Inflammatory macrophage treated with lipopolysaccharide for 1 hour (primary cell): ENCODE results near the gene CDC42.

Experiments
- DNase-seq, 2 donors: peaks; one replicate each; pipeline ENCODE4 v3.0.0-alpha.2; 2020 to 2022

CDC42 gene

GRCh38 chr1:22076346-22076745 is 23.8 kb downstream of the CDC42 start:
- no peak for DNase-seq

- DNase-seq = no peak
Measured at GRCh38 chr1:22077728-22078127, 25.2 kb downstream of the CDC42 start.

- DNase-seq = no peak
Measured at GRCh38 chr1:22078133-22078532, 25.6 kb downstream of the CDC42 start.

- DNase-seq = no peak
Measured at GRCh38 chr1:22080191-22080590, 27.7 kb downstream of the CDC42 start.

- no peak for DNase-seq
Measured at GRCh38 chr1:22088331-22088730, 35.8 kb downstream of the CDC42 start.

GRCh38 chr1:22089134-22089571 is 36.6 kb downstream of the CDC42 start:
- DNase-seq = no peak

GRCh38 chr1:22089787-22090186 is 37.3 kb downstream of the CDC42 start:
- no peak for DNase-seq

- DNase-seq = peak; percentile 32 to 53
Measured at GRCh38 chr1:22090867-22091266, 38.4 kb downstream of the CDC42 start.

- peak; percentile 36 to 55 for DNase-seq
Measured at GRCh38 chr1:22092026-22092768, 39.7 kb downstream of the CDC42 start.

GRCh38 chr1:22093513-22093912 is 41.0 kb downstream of the CDC42 start:
- no peak for DNase-seq

GRCh38 chr1:22096036-22096435 is 43.5 kb downstream of the CDC42 start:
- no peak for DNase-seq

GRCh38 chr1:22096463-22096862 is 44.0 kb downstream of the CDC42 start:
- DNase-seq = no peak

GRCh38 chr1:22098752-22099151 is 46.2 kb downstream of the CDC42 start:
- no peak for DNase-seq

GRCh38 chr1:22100168-22100567 is 47.7 kb downstream of the CDC42 start:
- DNase-seq = no peak

GRCh38 chr1:22101199-22101598 is 48.7 kb downstream of the CDC42 start:
- DNase-seq = no peak

GRCh38 chr1:22101995-22102394 is 49.5 kb downstream of the CDC42 start:
- DNase-seq = no peak

- DNase-seq = no peak
Measured at GRCh38 chr1:22102746-22103145, 50.2 kb downstream of the CDC42 start.

GRCh38 chr1:22104094-22104493 is 51.6 kb downstream of the CDC42 start:
- DNase-seq = peak in 1 of 2 donors; percentile 19

- DNase-seq = no peak
Measured at GRCh38 chr1:22104865-22105437, 52.4 kb downstream of the CDC42 start.

- DNase-seq = peak; percentile 20 to 59
Measured at GRCh38 chr1:22105611-22106207, 53.2 kb downstream of the CDC42 start.

- no peak for DNase-seq
Measured at GRCh38 chr1:22107126-22107525, 54.6 kb downstream of the CDC42 start.

- no peak for DNase-seq
Measured at GRCh38 chr1:22108339-22109105, 56.0 kb downstream of the CDC42 start.

- no peak for DNase-seq
Measured at GRCh38 chr1:22110016-22110415, 57.5 kb downstream of the CDC42 start.

- DNase-seq = no peak
Measured at GRCh38 chr1:22111115-22111514, 58.6 kb downstream of the CDC42 start.
